ENCODE results near the gene FRMD4A. TPM values are rescaled to one million over a fixed set of nuclear protein-coding genes. Genes with fewer than 3 reads are reported as not detected.

FRMD4A gene
- total and polyA plus RNA-seq, 11 donors: 12.2 to 58.1 (median 28.1) TPM

GRCh38 chr10:13758312-13758711, 572.4 kb downstream of the FRMD4A start:
- no peak for TF ChIP-seq POLR2A (IDR thresholded peaks at IDR 0.05)
- TF ChIP-seq CTCF (IDR thresholded peaks at IDR 0.05): no peak
- DNase-seq: no peak
- no peak for ATAC-seq
- 74 to 89% (median 81%) methylated on average over 3 of the region's 3 CpGs for WGBS, 4 donors
- intact Hi-C loops (cut with DNase I): no loop called here
- Histone ChIP-seq H3K27me3 (no peaks in the 10 kb centered on the region), H3K4me1 (peaks cover 0 to 26% (median 8%) of the 10 kb centered on the region in 12 donors), H3K4me3 (no peak overlapping the region), H3K36me3 (no peaks in the 10 kb centered on the region), H3K27ac (no peak overlapping the region), H3K9me3 (no peaks in the 10 kb centered on the region)

- TF ChIP-seq CTCF (IDR thresholded peaks at IDR 0.05): no peak
- TF ChIP-seq POLR2A (IDR thresholded peaks at IDR 0.05): no peak
- Histone ChIP-seq H3K4me3 (no peak overlapping the region), H3K4me1 (peaks cover 0 to 25% (median 8%) of the 10 kb centered on the region in 12 donors), H3K9me3 (no peaks in the 10 kb centered on the region), H3K36me3 (peaks cover 0 to 5% (median 0%) of the 10 kb centered on the region in 9 donors), H3K27me3 (no peaks in the 10 kb centered on the region), H3K27ac (no peak overlapping the region)
- 81 to 93% (median 88%) methylated on average over 2 of the region's 2 CpGs for WGBS, 4 donors
- intact Hi-C loops (cut with DNase I): no loop called here
- DNase-seq (no peak), ATAC-seq (no peak)
Measured at GRCh38 chr10:13754277-13754676, 576.4 kb downstream of the FRMD4A start.

- Histone ChIP-seq H3K36me3 (peaks cover 0 to 20% (median 0%) of the 10 kb centered on the region in 9 donors), H3K9me3 (no peaks in the 10 kb centered on the region), H3K27ac (no peak overlapping the region), H3K4me3 (no peak overlapping the region), H3K4me1 (peaks cover 0 to 5% (median 0%) of the 10 kb centered on the region in 12 donors), H3K27me3 (no peaks in the 10 kb centered on the region)
- TF ChIP-seq CTCF (IDR thresholded peaks at IDR 0.05) (no peak), POLR2A (IDR thresholded peaks at IDR 0.05) (no peak)
- intact Hi-C loops (cut with DNase I): no loop called here
- 95 to 97% (median 96%) methylated on average over 4 of the region's 4 CpGs for WGBS, 4 donors
- ATAC-seq: no peak
- no peak for DNase-seq
Measured at GRCh38 chr10:13751191-13751764, 579.4 kb downstream of the FRMD4A start.

- no peak for DNase-seq
- WGBS, 4 donors: 87 to 93% (median 90%) methylated on average over 11 of the region's 11 CpGs
Measured at GRCh38 chr10:13750299-13751190, 580.2 kb downstream of the FRMD4A start.

More at GRCh38 chr10:13750299-13751190, 580.2 kb downstream of the FRMD4A start:
- Histone ChIP-seq H3K27me3 (no peaks in the 10 kb centered on the region), H3K4me3 (no peak overlapping the region), H3K9me3 (no peaks in the 10 kb centered on the region), H3K36me3 (peaks cover 0 to 26% (median 0%) of the 10 kb centered on the region in 9 donors), H3K27ac (no peak overlapping the region), H3K4me1 (peaks cover 0 to 5% (median 0%) of the 10 kb centered on the region in 12 donors)
- intact Hi-C loops (cut with DNase I): no loop called here
- no peak for ATAC-seq
- TF ChIP-seq CTCF (IDR thresholded peaks at IDR 0.05): no peak

Data from heart left ventricle (tissue), 16 donors.